ENCODE measurements around the gene ATP6V0A1. TPM values are rescaled to one million over a fixed set of nuclear protein-coding genes. Genes with fewer than 3 reads are reported as not detected.

ATP6V0A1 gene
- polyA plus RNA-seq, 1 donor from 2014 or later, result 92.1 TPM

DNA sequence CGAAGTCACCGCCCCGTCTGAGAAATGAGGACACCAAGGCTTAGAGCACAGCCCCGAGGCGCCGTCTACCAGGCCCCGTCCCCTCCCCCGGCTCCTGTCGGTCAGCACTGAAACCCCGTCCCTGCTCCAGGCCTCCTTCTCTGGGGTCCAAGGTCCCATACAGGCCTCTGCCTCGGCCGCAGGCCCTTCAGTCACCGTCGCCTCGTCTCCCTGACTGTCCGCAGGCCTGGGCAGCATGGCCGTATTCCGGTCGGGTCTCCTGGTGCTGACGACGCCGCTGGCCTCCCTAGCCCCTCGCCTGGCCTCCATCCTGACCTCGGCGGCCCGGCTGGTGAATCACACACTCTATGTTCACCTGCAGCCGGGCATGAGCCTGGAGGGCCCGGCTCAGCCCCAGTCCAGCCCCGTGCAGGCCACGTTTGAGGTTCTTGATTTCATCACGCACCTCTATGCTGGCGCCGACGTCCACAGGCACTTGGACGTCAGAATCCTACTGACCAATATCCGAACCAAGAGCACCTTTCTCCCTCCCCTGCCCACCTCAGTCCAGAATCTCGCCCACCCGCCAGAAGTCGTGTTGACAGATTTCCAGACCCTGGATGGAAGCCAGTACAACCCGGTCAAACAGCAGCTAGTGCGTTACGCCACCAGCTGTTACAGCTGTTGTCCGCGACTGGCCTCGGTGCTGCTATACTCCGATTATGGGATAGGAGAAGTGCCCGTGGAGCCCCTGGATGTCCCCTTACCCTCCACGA lies 103.9 kb downstream of the ATP6V0A1 start:
- Histone ChIP-seq H3K27me3 (ENCODE audit: insufficient read depth, low read depth, low read length) (no peaks in the 10 kb centered on the region), H3K4me3 (ENCODE audit: low read length) (peak overlapping the region; percentile 93), H3F3A (ENCODE audit: insufficient read depth, low read length, poor library complexity, severe bottlenecking) (no peaks in the 10 kb centered on the region), H3K9me2 (ENCODE audit: insufficient read depth, low read length) (no peaks in the 10 kb centered on the region), H3K4me2 (ENCODE audit: low read length) (peak overlapping the region; percentile 76), H2AFZ (ENCODE audit: low read depth, low read length) (peak overlapping the region; percentile 62), H3K36me3 (ENCODE audit: insufficient read depth, low read length) (no peaks in the 10 kb centered on the region), H3K79me2 (replicated peaks; ENCODE audit: insufficient read depth, low read length) (peaks cover 14% of the 10 kb centered on the region), H3K9ac (ENCODE audit: low read length) (peak overlapping the region; percentile 84), H3K9me3 (ENCODE audit: low read length) (no peaks in the 10 kb centered on the region), H3K27ac (ENCODE audit: low read length) (peak overlapping the region; percentile 81), H4K20me1 (ENCODE audit: insufficient read depth) (no peaks in the 10 kb centered on the region)
- no peak for TF ChIP-seq EP300 (conservative IDR thresholded peaks at IDR 0.05; ENCODE audit: poor library complexity, severe bottlenecking)
- TF ChIP-seq EZH2 (IDR thresholded peaks at IDR 0.05; ENCODE audit: borderline replicate concordance, insufficient read depth, low read length, poor library complexity, severe bottlenecking), result no peak
- no peak for TF ChIP-seq CTCF (IDR thresholded peaks at IDR 0.05; ENCODE audit: poor library complexity, severe bottlenecking)
- no peak for TF ChIP-seq SMC3 (conservative IDR thresholded peaks at IDR 0.05; ENCODE audit: poor library complexity)
- no peak for TF ChIP-seq POLR2AphosphoS5 (IDR thresholded peaks at IDR 0.05)
- TF ChIP-seq, protein P1, sequence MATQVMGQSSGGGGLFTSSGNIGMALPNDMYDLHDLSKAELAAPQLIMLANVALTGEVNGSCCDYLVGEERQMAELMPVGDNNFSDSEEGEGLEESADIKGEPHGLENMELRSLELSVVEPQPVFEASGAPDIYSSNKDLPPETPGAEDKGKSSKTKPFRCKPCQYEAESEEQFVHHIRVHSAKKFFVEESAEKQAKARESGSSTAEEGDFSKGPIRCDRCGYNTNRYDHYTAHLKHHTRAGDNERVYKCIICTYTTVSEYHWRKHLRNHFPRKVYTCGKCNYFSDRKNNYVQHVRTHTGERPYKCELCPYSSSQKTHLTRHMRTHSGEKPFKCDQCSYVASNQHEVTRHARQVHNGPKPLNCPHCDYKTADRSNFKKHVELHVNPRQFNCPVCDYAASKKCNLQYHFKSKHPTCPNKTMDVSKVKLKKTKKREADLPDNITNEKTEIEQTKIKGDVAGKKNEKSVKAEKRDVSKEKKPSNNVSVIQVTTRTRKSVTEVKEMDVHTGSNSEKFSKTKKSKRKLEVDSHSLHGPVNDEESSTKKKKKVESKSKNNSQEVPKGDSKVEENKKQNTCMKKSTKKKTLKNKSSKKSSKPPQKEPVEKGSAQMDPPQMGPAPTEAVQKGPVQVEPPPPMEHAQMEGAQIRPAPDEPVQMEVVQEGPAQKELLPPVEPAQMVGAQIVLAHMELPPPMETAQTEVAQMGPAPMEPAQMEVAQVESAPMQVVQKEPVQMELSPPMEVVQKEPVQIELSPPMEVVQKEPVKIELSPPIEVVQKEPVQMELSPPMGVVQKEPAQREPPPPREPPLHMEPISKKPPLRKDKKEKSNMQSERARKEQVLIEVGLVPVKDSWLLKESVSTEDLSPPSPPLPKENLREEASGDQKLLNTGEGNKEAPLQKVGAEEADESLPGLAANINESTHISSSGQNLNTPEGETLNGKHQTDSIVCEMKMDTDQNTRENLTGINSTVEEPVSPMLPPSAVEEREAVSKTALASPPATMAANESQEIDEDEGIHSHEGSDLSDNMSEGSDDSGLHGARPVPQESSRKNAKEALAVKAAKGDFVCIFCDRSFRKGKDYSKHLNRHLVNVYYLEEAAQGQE (IDR thresholded peaks at IDR 0.05; ENCODE audit: borderline replicate concordance), result no peak
- no peak for TF ChIP-seq MXI1 (conservative IDR thresholded peaks at IDR 0.05; ENCODE audit: poor library complexity, severe bottlenecking)
- no peak for TF ChIP-seq RAD21 (conservative IDR thresholded peaks at IDR 0.05)
- no peak for TF ChIP-seq TAF1 (IDR thresholded peaks at IDR 0.05; ENCODE audit: low read depth)

DNA sequence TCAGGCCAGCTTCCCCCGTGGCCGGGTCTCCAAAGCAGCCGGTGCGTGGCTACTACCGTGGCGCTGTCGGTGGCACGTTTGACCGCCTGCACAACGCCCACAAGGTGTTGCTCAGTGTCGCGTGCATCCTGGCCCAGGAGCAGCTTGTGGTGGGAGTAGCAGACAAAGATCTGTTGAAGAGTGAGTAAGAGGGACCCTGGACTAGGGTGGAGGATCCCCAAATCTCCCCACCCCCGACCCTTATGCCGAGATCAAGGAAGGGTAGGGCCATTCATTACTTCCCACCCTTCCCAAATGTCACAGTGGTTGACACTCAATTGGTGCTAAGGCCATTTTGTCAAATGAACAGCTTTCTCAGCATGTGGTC lies 104.4 kb downstream of the ATP6V0A1 start:
- no peaks in the 10 kb centered on the region for H3K27me3 ChIP-seq (ENCODE audit: insufficient read depth, low read depth, low read length)
- peak overlapping the region; percentile 76 for H3K4me2 ChIP-seq (ENCODE audit: low read length)
- no peaks in the 10 kb centered on the region for H3K36me3 ChIP-seq (ENCODE audit: insufficient read depth, low read length)
- H3K9me3 ChIP-seq (ENCODE audit: low read length), result no peaks in the 10 kb centered on the region
- H4K20me1 ChIP-seq (ENCODE audit: insufficient read depth), result no peaks in the 10 kb centered on the region
- no peak overlapping the region for H2AFZ ChIP-seq (ENCODE audit: low read depth, low read length)
- peak overlapping the region; percentile 93 for H3K4me3 ChIP-seq (ENCODE audit: low read length)
- no peaks in the 10 kb centered on the region for H3K9me2 ChIP-seq (ENCODE audit: insufficient read depth, low read length)
- peaks cover 16% of the 10 kb centered on the region for H3K79me2 ChIP-seq (replicated peaks; ENCODE audit: insufficient read depth, low read length)
- peak overlapping the region; percentile 84 for H3K9ac ChIP-seq (ENCODE audit: low read length)
- TF ChIP-seq, protein P1 (IDR thresholded peaks at IDR 0.05; ENCODE audit: borderline replicate concordance), result no peak
- TF ChIP-seq RAD21 (conservative IDR thresholded peaks at IDR 0.05) (no peak), POLR2AphosphoS5 (IDR thresholded peaks at IDR 0.05) (no peak), SMC3 (conservative IDR thresholded peaks at IDR 0.05; ENCODE audit: poor library complexity) (no peak), MXI1 (conservative IDR thresholded peaks at IDR 0.05; ENCODE audit: poor library complexity, severe bottlenecking) (no peak), CTCF (IDR thresholded peaks at IDR 0.05; ENCODE audit: poor library complexity, severe bottlenecking) (no peak), TAF1 (IDR thresholded peaks at IDR 0.05; ENCODE audit: low read depth) (no peak), EP300 (conservative IDR thresholded peaks at IDR 0.05; ENCODE audit: poor library complexity, severe bottlenecking) (no peak), EZH2 (IDR thresholded peaks at IDR 0.05; ENCODE audit: borderline replicate concordance, insufficient read depth, low read length, poor library complexity, severe bottlenecking) (no peak)
- no peak overlapping the region for H3K27ac ChIP-seq (ENCODE audit: low read length)
- no peaks in the 10 kb centered on the region for H3F3A ChIP-seq (ENCODE audit: insufficient read depth, low read length, poor library complexity, severe bottlenecking)

Measured in neural cell (in vitro differentiated cells).